WTC11 (cell line): ENCODE measurements around the gene ELMO1. TPM values are rescaled to one million over a fixed set of nuclear protein-coding genes. Genes with fewer than 3 reads are reported as not detected.

Source experiments
- ATAC-seq: fragments of 200-7000 bp; cut with Tn5 transposase; 2 replicates; pipeline ENCODE4 v1.10.0; 2021; ENCODE audit warnings: mild to moderate bottlenecking, moderate library complexity
- CTCF ChIA-PET: fragments of 300-600 bp; sonication (Branson Sonifier 250); formaldehyde crosslinking; loops from one replicate; lab custom pipeline; 2021; ENCODE audit warnings: antibody characterized with exemption; lab: Charles Lee
- POLR2A ChIA-PET: fragments of 350-600 bp; sonication (Branson Sonifier 250); formaldehyde crosslinking; loops from one replicate; lab custom pipeline; 2021; ENCODE audit warnings: antibody characterized with exemption; lab: Charles Lee
- DNase-seq: peaks from one replicate; pipeline ENCODE4 v3.0.0; 2021; ENCODE audit warnings: low spot score
- H3K27ac Mint-ChIP-seq: 2 replicates; pipeline ENCODE4 v1.8.0; 2021; ENCODE audit warnings: mixed read lengths
- H3K27me3 Mint-ChIP-seq: 2 replicates; pipeline ENCODE4 v1.8.0; 2021; ENCODE audit warnings: low read depth, mild to moderate bottlenecking, moderate library complexity, mixed read lengths
- H3K36me3 Mint-ChIP-seq: 2 replicates; pipeline ENCODE4 v1.8.0; 2021; ENCODE audit warnings: mixed read lengths
- H3K4me1 Mint-ChIP-seq: 2 replicates; pipeline ENCODE4 v1.8.0; 2022; ENCODE audit warnings: mixed read lengths
- H3K4me3 Mint-ChIP-seq: 2 replicates; pipeline ENCODE4 v1.8.0; 2021; ENCODE audit warnings: mild to moderate bottlenecking, moderate library complexity, mixed read lengths
- H3K9me3 Mint-ChIP-seq: 2 replicates; pipeline ENCODE4 v1.8.0; 2021; ENCODE audit warnings: mixed read lengths
- EMX1 ChIP-seq: fragments of 250-450 bp; sonication (Bioruptor Pico); IDR thresholded peaks from 2 replicates; pipeline ENCODE4 v1.8.0; 2021; ENCODE audit warnings: mild to moderate bottlenecking
- ETV6 ChIP-seq: sonication (generic); formaldehyde crosslinking; IDR thresholded peaks from 2 replicates; pipeline ENCODE4 v1.8.1; 2022; ENCODE audit warnings: mild to moderate bottlenecking, missing genetic modification reagents
- FOXK1 ChIP-seq: sonication (generic); formaldehyde crosslinking; IDR thresholded peaks from 2 replicates; pipeline ENCODE4 v1.8.0; 2022; ENCODE audit warnings: mild to moderate bottlenecking, moderate library complexity, missing genetic modification reagents
- MXD4 ChIP-seq: fragments of 250-450 bp; sonication (Bioruptor Pico); IDR thresholded peaks from 2 replicates; pipeline ENCODE4 v1.8.0; 2021; ENCODE audit warnings: mild to moderate bottlenecking, moderate library complexity, borderline replicate concordance
- NFATC4 ChIP-seq: fragments of 250-450 bp; sonication (Bioruptor Pico); IDR thresholded peaks from 2 replicates; pipeline ENCODE4 v1.9.0; 2021; ENCODE audit warnings: mild to moderate bottlenecking
- NR3C1 ChIP-seq: sonication (generic); formaldehyde crosslinking; conservative IDR thresholded peaks from 2 replicates; pipeline ENCODE4 v1.8.1; 2023; ENCODE audit warnings: low read depth, mild to moderate bottlenecking, missing genetic modification reagents
- PRRX2 ChIP-seq: fragments of 250-450 bp; sonication (Bioruptor Pico); IDR thresholded peaks from 2 replicates; pipeline ENCODE4 v1.8.0; 2021; ENCODE audit warnings: mild to moderate bottlenecking
- RORB ChIP-seq: fragments of 250-450 bp; sonication (Bioruptor Pico); IDR thresholded peaks from 2 replicates; pipeline ENCODE4 v1.9.0; 2021; ENCODE audit warnings: mild to moderate bottlenecking
- SP1 ChIP-seq: sonication (generic); formaldehyde crosslinking; conservative IDR thresholded peaks from 2 replicates; pipeline ENCODE4 v1.8.1; 2022; ENCODE audit warnings: missing genetic modification reagents
- TEAD1 ChIP-seq: sonication (generic); formaldehyde crosslinking; IDR thresholded peaks from 2 replicates; pipeline ENCODE4 v1.8.0; 2022; ENCODE audit warnings: mild to moderate bottlenecking, missing genetic modification reagents
- ZNF121 ChIP-seq: sonication (generic); formaldehyde crosslinking; IDR thresholded peaks from 2 replicates; pipeline ENCODE4 v1.8.0; 2023; ENCODE audit warnings: missing genetic modification reagents
- ZNF263 ChIP-seq: sonication (generic); formaldehyde crosslinking; IDR thresholded peaks from 2 replicates; pipeline ENCODE4 v1.8.1; 2022; ENCODE audit warnings: low read depth, mild to moderate bottlenecking, moderate library complexity, missing genetic modification reagents
- ZNF423 ChIP-seq: fragments of 250-450 bp; sonication (Bioruptor Pico); IDR thresholded peaks from 2 replicates; pipeline ENCODE4 v2.1.2; 2022; ENCODE audit warnings: mild to moderate bottlenecking, moderate library complexity
- total RNA-seq: library from RNA; stranded (reverse); gene quantifications from 3 replicates; pipeline ENCODE4 v1.2.3, GENCODE V29; 2021
- TF ChIP-seq, protein P1 (sequence below): sonication (generic); formaldehyde crosslinking; IDR thresholded peaks from 2 replicates; pipeline ENCODE4 v1.8.1; 2023; ENCODE audit warnings: mild to moderate bottlenecking, missing genetic modification reagents, borderline replicate concordance
- TF ChIP-seq, protein P2 (sequence below): sonication (generic); formaldehyde crosslinking; IDR thresholded peaks from 2 replicates; pipeline ENCODE4 v1.8.0; 2022; ENCODE audit warnings: mild to moderate bottlenecking, missing genetic modification reagents
- TF ChIP-seq, protein P3 (sequence below): sonication (generic); formaldehyde crosslinking; IDR thresholded peaks from 2 replicates; pipeline ENCODE4 v1.8.0; 2022; ENCODE audit warnings: mild to moderate bottlenecking, missing genetic modification reagents
- TF ChIP-seq, protein P4 (sequence below): fragments of 250-450 bp; sonication (Bioruptor Pico); IDR thresholded peaks from 2 replicates; pipeline ENCODE4 v1.8.0; 2021; ENCODE audit warnings: mild to moderate bottlenecking
- TF ChIP-seq, protein P5 (sequence below): fragments of 200-600 bp; IDR thresholded peaks from 2 replicates; pipeline ENCODE4 v1.8.0; 2022; ENCODE audit warnings: antibody characterized with exemption
- TF ChIP-seq, protein P6 (sequence below): sonication (generic); formaldehyde crosslinking; IDR thresholded peaks from 2 replicates; pipeline ENCODE4 v1.8.0; 2022; ENCODE audit warnings: mild to moderate bottlenecking, missing genetic modification reagents
- TF ChIP-seq, protein P7 (sequence below): sonication (generic); formaldehyde crosslinking; IDR thresholded peaks from 2 replicates; pipeline ENCODE4 v1.8.0; 2023; ENCODE audit warnings: missing genetic modification reagents
- TF ChIP-seq, protein P8 (sequence below): fragments of 250-450 bp; sonication (Bioruptor Pico); IDR thresholded peaks from 2 replicates; pipeline ENCODE4 v1.9.0; 2021; ENCODE audit warnings: mild to moderate bottlenecking, borderline replicate concordance

The ELMO1 gene
- total RNA-seq, 1 experiment from 2014 or later: 19.4 TPM

DNA sequence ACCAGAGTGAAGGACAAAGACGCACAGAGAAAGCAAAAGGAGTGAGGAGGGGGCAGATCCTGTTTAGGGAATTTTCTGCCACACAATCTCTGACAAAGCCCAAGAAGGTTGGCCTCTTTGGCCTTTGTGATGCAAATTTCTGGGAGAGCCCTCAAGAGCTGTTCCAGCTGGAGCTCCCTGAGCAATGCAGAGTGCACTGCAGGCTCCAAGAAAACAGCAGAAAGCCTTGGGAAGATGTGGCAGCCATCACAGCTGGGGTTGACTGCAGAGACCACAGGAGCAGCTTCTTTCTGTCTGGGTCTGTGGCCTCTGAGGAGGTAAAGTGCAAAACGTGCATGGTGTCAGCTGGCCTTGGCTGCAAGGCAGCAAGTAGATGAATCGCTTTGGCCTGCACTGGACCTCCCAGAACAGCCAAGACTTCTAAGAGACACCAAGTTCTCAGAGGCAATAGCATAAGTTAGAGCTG is 200.2 kb downstream of the ELMO1 start:
- POLR2A ChIA-PET: interaction anchor here (0.8 to 1.3 kb wide), 2 partner anchors 7 to 229 kb away, joined by 3 to 4 read pairs; no protein-coding TSS in a partner anchor
- no peaks in the 10 kb centered on the region for H3K27me3 Mint-ChIP-seq
- ATAC-seq (peak; percentile 97), DNase-seq (peak; percentile 77)
- peaks cover 63% of the 10 kb centered on the region for H3K4me1 Mint-ChIP-seq
- H3K9me3 Mint-ChIP-seq: peaks cover 7% of the 10 kb centered on the region
- peaks cover 14% of the 10 kb centered on the region for H3K36me3 Mint-ChIP-seq
- peak overlapping the region; percentile 41 for H3K4me3 Mint-ChIP-seq
- CTCF ChIA-PET: interaction anchor here (0.9 to 3.3 kb wide), 14 partner anchors 8 to 446 kb away, joined by 3 to 27 read pairs (median 4); no protein-coding TSS in a partner anchor
- H3K27ac Mint-ChIP-seq: peak overlapping the region; percentile 99
- TF ChIP-seq, protein P1, sequence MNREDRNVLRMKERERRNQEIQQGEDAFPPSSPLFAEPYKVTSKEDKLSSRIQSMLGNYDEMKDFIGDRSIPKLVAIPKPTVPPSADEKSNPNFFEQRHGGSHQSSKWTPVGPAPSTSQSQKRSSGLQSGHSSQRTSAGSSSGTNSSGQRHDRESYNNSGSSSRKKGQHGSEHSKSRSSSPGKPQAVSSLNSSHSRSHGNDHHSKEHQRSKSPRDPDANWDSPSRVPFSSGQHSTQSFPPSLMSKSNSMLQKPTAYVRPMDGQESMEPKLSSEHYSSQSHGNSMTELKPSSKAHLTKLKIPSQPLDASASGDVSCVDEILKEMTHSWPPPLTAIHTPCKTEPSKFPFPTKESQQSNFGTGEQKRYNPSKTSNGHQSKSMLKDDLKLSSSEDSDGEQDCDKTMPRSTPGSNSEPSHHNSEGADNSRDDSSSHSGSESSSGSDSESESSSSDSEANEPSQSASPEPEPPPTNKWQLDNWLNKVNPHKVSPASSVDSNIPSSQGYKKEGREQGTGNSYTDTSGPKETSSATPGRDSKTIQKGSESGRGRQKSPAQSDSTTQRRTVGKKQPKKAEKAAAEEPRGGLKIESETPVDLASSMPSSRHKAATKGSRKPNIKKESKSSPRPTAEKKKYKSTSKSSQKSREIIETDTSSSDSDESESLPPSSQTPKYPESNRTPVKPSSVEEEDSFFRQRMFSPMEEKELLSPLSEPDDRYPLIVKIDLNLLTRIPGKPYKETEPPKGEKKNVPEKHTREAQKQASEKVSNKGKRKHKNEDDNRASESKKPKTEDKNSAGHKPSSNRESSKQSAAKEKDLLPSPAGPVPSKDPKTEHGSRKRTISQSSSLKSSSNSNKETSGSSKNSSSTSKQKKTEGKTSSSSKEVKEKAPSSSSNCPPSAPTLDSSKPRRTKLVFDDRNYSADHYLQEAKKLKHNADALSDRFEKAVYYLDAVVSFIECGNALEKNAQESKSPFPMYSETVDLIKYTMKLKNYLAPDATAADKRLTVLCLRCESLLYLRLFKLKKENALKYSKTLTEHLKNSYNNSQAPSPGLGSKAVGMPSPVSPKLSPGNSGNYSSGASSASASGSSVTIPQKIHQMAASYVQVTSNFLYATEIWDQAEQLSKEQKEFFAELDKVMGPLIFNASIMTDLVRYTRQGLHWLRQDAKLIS (CRISPR knock-in tag): 0 out of 2 replicates have a peak, but pooled peaks have one; percentile 75
- TF ChIP-seq, protein P2, sequence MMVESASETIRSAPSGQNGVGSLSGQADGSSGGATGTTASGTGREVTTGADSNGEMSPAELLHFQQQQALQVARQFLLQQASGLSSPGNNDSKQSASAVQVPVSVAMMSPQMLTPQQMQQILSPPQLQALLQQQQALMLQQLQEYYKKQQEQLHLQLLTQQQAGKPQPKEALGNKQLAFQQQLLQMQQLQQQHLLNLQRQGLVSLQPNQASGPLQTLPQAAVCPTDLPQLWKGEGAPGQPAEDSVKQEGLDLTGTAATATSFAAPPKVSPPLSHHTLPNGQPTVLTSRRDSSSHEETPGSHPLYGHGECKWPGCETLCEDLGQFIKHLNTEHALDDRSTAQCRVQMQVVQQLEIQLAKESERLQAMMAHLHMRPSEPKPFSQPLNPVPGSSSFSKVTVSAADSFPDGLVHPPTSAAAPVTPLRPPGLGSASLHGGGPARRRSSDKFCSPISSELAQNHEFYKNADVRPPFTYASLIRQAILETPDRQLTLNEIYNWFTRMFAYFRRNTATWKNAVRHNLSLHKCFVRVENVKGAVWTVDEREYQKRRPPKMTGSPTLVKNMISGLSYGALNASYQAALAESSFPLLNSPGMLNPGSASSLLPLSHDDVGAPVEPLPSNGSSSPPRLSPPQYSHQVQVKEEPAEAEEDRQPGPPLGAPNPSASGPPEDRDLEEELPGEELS (CRISPR knock-in tag): peak; percentile 56; the same call in 1 of the 2 replicates
- no peak for TF ChIP-seq ZNF263 (CRISPR knock-in tag)
- TF ChIP-seq ETV6 (CRISPR knock-in tag): peak; percentile 72
- TF ChIP-seq, protein P3, sequence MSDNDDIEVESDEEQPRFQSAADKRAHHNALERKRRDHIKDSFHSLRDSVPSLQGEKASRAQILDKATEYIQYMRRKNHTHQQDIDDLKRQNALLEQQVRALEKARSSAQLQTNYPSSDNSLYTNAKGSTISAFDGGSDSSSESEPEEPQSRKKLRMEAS (CRISPR knock-in tag): no peak; the same call in 1 of the 2 replicates
- no peak for TF ChIP-seq RORB (CRISPR knock-in tag)
- no peak for TF ChIP-seq ZNF121 (CRISPR knock-in tag)
- no peak for TF ChIP-seq NFATC4 (CRISPR knock-in tag)
- TF ChIP-seq MXD4: no peak
- TF ChIP-seq, protein P4, sequence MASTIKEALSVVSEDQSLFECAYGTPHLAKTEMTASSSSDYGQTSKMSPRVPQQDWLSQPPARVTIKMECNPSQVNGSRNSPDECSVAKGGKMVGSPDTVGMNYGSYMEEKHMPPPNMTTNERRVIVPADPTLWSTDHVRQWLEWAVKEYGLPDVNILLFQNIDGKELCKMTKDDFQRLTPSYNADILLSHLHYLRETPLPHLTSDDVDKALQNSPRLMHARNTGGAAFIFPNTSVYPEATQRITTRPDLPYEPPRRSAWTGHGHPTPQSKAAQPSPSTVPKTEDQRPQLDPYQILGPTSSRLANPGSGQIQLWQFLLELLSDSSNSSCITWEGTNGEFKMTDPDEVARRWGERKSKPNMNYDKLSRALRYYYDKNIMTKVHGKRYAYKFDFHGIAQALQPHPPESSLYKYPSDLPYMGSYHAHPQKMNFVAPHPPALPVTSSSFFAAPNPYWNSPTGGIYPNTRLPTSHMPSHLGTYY (CRISPR knock-in tag): peak; percentile 90; the same call in 1 of the 2 replicates
- TF ChIP-seq, protein P5, sequence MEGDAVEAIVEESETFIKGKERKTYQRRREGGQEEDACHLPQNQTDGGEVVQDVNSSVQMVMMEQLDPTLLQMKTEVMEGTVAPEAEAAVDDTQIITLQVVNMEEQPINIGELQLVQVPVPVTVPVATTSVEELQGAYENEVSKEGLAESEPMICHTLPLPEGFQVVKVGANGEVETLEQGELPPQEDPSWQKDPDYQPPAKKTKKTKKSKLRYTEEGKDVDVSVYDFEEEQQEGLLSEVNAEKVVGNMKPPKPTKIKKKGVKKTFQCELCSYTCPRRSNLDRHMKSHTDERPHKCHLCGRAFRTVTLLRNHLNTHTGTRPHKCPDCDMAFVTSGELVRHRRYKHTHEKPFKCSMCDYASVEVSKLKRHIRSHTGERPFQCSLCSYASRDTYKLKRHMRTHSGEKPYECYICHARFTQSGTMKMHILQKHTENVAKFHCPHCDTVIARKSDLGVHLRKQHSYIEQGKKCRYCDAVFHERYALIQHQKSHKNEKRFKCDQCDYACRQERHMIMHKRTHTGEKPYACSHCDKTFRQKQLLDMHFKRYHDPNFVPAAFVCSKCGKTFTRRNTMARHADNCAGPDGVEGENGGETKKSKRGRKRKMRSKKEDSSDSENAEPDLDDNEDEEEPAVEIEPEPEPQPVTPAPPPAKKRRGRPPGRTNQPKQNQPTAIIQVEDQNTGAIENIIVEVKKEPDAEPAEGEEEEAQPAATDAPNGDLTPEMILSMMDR: no peak
- TF ChIP-seq, protein P6, sequence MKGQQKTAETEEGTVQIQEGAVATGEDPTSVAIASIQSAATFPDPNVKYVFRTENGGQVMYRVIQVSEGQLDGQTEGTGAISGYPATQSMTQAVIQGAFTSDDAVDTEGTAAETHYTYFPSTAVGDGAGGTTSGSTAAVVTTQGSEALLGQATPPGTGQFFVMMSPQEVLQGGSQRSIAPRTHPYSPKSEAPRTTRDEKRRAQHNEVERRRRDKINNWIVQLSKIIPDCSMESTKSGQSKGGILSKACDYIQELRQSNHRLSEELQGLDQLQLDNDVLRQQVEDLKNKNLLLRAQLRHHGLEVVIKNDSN (CRISPR knock-in tag): 0 out of 2 replicates have a peak, but pooled peaks have one; percentile 23
- TF ChIP-seq EMX1 (CRISPR knock-in tag): 0 out of 2 replicates have a peak, but pooled peaks have one; percentile 82
- TF ChIP-seq SP1: 0 out of 2 replicates have a peak, but pooled peaks have one; percentile 25
- 0 out of 2 replicates have a peak, but pooled peaks have one; percentile 28 for TF ChIP-seq FOXK1 (CRISPR knock-in tag)
- TF ChIP-seq, protein P7, sequence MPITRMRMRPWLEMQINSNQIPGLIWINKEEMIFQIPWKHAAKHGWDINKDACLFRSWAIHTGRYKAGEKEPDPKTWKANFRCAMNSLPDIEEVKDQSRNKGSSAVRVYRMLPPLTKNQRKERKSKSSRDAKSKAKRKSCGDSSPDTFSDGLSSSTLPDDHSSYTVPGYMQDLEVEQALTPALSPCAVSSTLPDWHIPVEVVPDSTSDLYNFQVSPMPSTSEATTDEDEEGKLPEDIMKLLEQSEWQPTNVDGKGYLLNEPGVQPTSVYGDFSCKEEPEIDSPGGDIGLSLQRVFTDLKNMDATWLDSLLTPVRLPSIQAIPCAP: no peak
- TF ChIP-seq ZNF423 (CRISPR knock-in tag): peak; percentile 69; the same call in 1 of the 2 replicates
- peak; percentile 74 for TF ChIP-seq TEAD1 (CRISPR knock-in tag)
- TF ChIP-seq, protein P8, sequence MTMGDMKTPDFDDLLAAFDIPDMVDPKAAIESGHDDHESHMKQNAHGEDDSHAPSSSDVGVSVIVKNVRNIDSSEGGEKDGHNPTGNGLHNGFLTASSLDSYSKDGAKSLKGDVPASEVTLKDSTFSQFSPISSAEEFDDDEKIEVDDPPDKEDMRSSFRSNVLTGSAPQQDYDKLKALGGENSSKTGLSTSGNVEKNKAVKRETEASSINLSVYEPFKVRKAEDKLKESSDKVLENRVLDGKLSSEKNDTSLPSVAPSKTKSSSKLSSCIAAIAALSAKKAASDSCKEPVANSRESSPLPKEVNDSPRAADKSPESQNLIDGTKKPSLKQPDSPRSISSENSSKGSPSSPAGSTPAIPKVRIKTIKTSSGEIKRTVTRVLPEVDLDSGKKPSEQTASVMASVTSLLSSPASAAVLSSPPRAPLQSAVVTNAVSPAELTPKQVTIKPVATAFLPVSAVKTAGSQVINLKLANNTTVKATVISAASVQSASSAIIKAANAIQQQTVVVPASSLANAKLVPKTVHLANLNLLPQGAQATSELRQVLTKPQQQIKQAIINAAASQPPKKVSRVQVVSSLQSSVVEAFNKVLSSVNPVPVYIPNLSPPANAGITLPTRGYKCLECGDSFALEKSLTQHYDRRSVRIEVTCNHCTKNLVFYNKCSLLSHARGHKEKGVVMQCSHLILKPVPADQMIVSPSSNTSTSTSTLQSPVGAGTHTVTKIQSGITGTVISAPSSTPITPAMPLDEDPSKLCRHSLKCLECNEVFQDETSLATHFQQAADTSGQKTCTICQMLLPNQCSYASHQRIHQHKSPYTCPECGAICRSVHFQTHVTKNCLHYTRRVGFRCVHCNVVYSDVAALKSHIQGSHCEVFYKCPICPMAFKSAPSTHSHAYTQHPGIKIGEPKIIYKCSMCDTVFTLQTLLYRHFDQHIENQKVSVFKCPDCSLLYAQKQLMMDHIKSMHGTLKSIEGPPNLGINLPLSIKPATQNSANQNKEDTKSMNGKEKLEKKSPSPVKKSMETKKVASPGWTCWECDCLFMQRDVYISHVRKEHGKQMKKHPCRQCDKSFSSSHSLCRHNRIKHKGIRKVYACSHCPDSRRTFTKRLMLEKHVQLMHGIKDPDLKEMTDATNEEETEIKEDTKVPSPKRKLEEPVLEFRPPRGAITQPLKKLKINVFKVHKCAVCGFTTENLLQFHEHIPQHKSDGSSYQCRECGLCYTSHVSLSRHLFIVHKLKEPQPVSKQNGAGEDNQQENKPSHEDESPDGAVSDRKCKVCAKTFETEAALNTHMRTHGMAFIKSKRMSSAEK (CRISPR knock-in tag): peak; percentile 34; the same call in 1 of the 2 replicates
- TF ChIP-seq PRRX2 (CRISPR knock-in tag): 0 out of 2 replicates have a peak, but pooled peaks have one; percentile 61
- no peak for TF ChIP-seq NR3C1 (CRISPR knock-in tag)
